H9 (cell line): ENCODE results near the gene GAK. TPM values are rescaled to one million over a fixed set of nuclear protein-coding genes. Genes with fewer than 3 reads are reported as not detected.

ENCODE experiments used
- DNase-seq: peaks from one replicate; pipeline ENCODE4 v3.0.0-alpha.2; 2017
- H2AFZ ChIP-seq: one replicate; pipeline ENCODE4 v1.6.1; 2013; ENCODE audit warnings: mild to moderate bottlenecking, low read length, control low read depth, moderate library complexity
- H2AK5ac ChIP-seq: 2 replicates; pipeline ENCODE4 v1.6.1; 2013; ENCODE audit warnings: low read length, control low read depth, mixed read lengths; ENCODE audit not compliant: insufficient read length
- H2BK120ac ChIP-seq: one replicate; pipeline ENCODE4 v1.6.1; 2013; ENCODE audit warnings: low read depth, mild to moderate bottlenecking, low read length, control low read depth, inconsistent platforms; ENCODE audit not compliant: poor library complexity, severe bottlenecking
- H2BK12ac ChIP-seq: 2 replicates; pipeline ENCODE4 v1.6.1; 2013; ENCODE audit warnings: low read length, control low read depth, mixed read lengths, low read depth; ENCODE audit not compliant: insufficient read length
- H2BK15ac ChIP-seq: 2 replicates; pipeline ENCODE4 v1.6.1; 2013; ENCODE audit warnings: low read depth, low read length, control low read depth
- H2BK20ac ChIP-seq: one replicate; pipeline ENCODE4 v1.6.1; 2013; ENCODE audit warnings: low read depth, mild to moderate bottlenecking, low read length, control low read depth, inconsistent platforms; ENCODE audit not compliant: poor library complexity, severe bottlenecking
- H2BK5ac ChIP-seq: 2 replicates; pipeline ENCODE4 v1.6.1; 2013; ENCODE audit warnings: low read length, control low read depth, mixed read lengths; ENCODE audit not compliant: insufficient read length
- H3K14ac ChIP-seq: 2 replicates; pipeline ENCODE4 v1.6.1; 2013; ENCODE audit warnings: low read length, control low read depth; ENCODE audit not compliant: insufficient read depth
- H3K18ac ChIP-seq: 2 replicates; pipeline ENCODE4 v1.6.1; 2013; ENCODE audit warnings: low read depth, mild to moderate bottlenecking, mixed read lengths, low read length, control low read depth; ENCODE audit not compliant: insufficient read length
- H3K23ac ChIP-seq: 2 replicates; pipeline ENCODE4 v1.6.1; 2013; ENCODE audit warnings: low read length, control low read depth, mixed read lengths, low read depth; ENCODE audit not compliant: insufficient read length
- H3K23me2 ChIP-seq: 2 replicates; pipeline ENCODE4 v1.6.1; 2013; ENCODE audit warnings: low read depth, mild to moderate bottlenecking, mixed read lengths, low read length, control low read depth; ENCODE audit not compliant: insufficient read length, poor library complexity, severe bottlenecking
- H3K27ac ChIP-seq: 2 replicates; pipeline ENCODE4 v1.5.1; 2013; ENCODE audit warnings: low read length, control low read depth, mixed read lengths, low read depth; ENCODE audit not compliant: insufficient read length
- H3K27me3 ChIP-seq: 2 replicates; pipeline ENCODE4 v1.6.1; 2013; ENCODE audit warnings: low read length, control low read depth, inconsistent platforms; ENCODE audit not compliant: insufficient read depth
- H3K4ac ChIP-seq: 2 replicates; pipeline ENCODE4 v1.6.1; 2013; ENCODE audit warnings: low read depth, mild to moderate bottlenecking, control low read depth, inconsistent platforms, low read length, moderate library complexity
- H3K4me1 ChIP-seq: 2 replicates; pipeline ENCODE4 v1.6.1; 2013; ENCODE audit warnings: low read length, control low read depth, inconsistent platforms; ENCODE audit not compliant: insufficient read depth
- H3K4me2 ChIP-seq: 2 replicates; pipeline ENCODE4 v1.6.1; 2013; ENCODE audit warnings: low read length, control low read depth, mixed read lengths; ENCODE audit not compliant: insufficient read length, insufficient read depth
- H3K56ac ChIP-seq: 2 replicates; pipeline ENCODE4 v1.6.1; 2013; ENCODE audit warnings: low read depth, mild to moderate bottlenecking, mixed read lengths, low read length, control low read depth; ENCODE audit not compliant: insufficient read length
- H3K79me1 ChIP-seq: 2 replicates; pipeline ENCODE4 v1.6.1; 2013; ENCODE audit warnings: low read depth, mild to moderate bottlenecking, moderate library complexity, low read length, control low read depth, inconsistent platforms; ENCODE audit not compliant: insufficient read depth, poor library complexity, severe bottlenecking
- H3K79me2 ChIP-seq: 2 replicates; pipeline ENCODE4 v1.6.1; 2013; ENCODE audit warnings: low read length, control low read depth, inconsistent platforms; ENCODE audit not compliant: insufficient read depth
- H3K9ac ChIP-seq: 2 replicates; pipeline ENCODE4 v1.6.1; 2013; ENCODE audit warnings: low read length, control low read depth, mixed read lengths; ENCODE audit not compliant: insufficient read length; ENCODE audit errors: extremely low read depth
- H3K9me3 ChIP-seq: one replicate; pipeline ENCODE4 v1.6.1; 2013; ENCODE audit warnings: low read depth, low read length, inconsistent platforms; ENCODE audit not compliant: control insufficient read depth
- H3T11ph ChIP-seq: one replicate; pipeline ENCODE4 v1.6.1; 2013; ENCODE audit warnings: mild to moderate bottlenecking, low read length, control low read depth, inconsistent platforms
- H4K20me1 ChIP-seq: one replicate; pipeline ENCODE4 v1.6.1; 2013; ENCODE audit not compliant: control insufficient read depth, insufficient read length, insufficient read depth
- H4K5ac ChIP-seq: 2 replicates; pipeline ENCODE4 v1.6.1; 2013; ENCODE audit warnings: low read depth, mild to moderate bottlenecking, mixed read lengths, low read length, control low read depth; ENCODE audit not compliant: insufficient read length
- H4K8ac ChIP-seq: replicated peaks from 2 replicates; pipeline ENCODE4 v1.6.1; 2013; ENCODE audit warnings: low read length, control low read depth, mixed read lengths, low read depth; ENCODE audit not compliant: insufficient read length
- H4K91ac ChIP-seq: 2 replicates; pipeline ENCODE4 v1.6.1; 2013; ENCODE audit warnings: low read depth, mild to moderate bottlenecking, moderate library complexity, mixed read lengths, low read length, control low read depth; ENCODE audit not compliant: insufficient read length
- H3K27ac Mint-ChIP-seq, 3 experiments: 2 replicates in 2 of 3; 3 replicates in 1 of 3; pipeline ENCODE4 v1.8.0; 2020 to 2021; ENCODE audit warnings: mixed read lengths in 3 of 3, mild to moderate bottlenecking in 1 of 3, moderate library complexity in 1 of 3
- H3K27me3 Mint-ChIP-seq: 2 replicates; pipeline ENCODE4 v1.8.0; 2021; ENCODE audit warnings: low read depth, mild to moderate bottlenecking, moderate library complexity, mixed read lengths
- H3K36me3 Mint-ChIP-seq, 3 experiments: 2 replicates in 2 of 3; 3 replicates in 1 of 3; pipeline ENCODE4 v1.8.0; 2020 to 2021; ENCODE audit warnings: low read depth in 3 of 3, mixed read lengths in 3 of 3; ENCODE audit not compliant: insufficient read depth in 1 of 3
- H3K4me1 Mint-ChIP-seq, 2 experiments: 2 replicates each; pipeline ENCODE4 v1.8.0; 2020; ENCODE audit warnings: mixed read lengths in 2 of 2
- H3K4me3 Mint-ChIP-seq, 2 experiments: 2 replicates in 1 of 2; 3 replicates in 1 of 2; pipeline ENCODE4 v1.8.0; 2020 to 2021; ENCODE audit warnings: mild to moderate bottlenecking in 2 of 2, mixed read lengths in 2 of 2, moderate library complexity in 1 of 2
- H3K9me3 Mint-ChIP-seq, 2 experiments: 2 replicates in 1 of 2; 3 replicates in 1 of 2; pipeline ENCODE4 v1.8.0; 2020; ENCODE audit warnings: mild to moderate bottlenecking in 2 of 2, mixed read lengths in 2 of 2, moderate library complexity in 1 of 2
- WGBS: extraction: QIAGEN DNeasy Blood & Tissue Kit; methylation state at CpG from one replicate; pipeline ENCODE4 v1.1.7; 2013; ENCODE audit warnings: missing lambda C conversion rate, low lambda C conversion rate, mixed read lengths; ENCODE audit not compliant: insufficient read length; ENCODE audit errors: extremely low coverage; 5-methylcytosine and 5-hydroxymethylcytosine counted together
- total RNA-seq: library from RNA; stranded (reverse); gene quantifications from 2 replicates; pipeline ENCODE4 v1.2.1, GENCODE V29; 2021
- TF ChIP-seq, protein P1 (sequence below): fragments of 200-600 bp; sonication (generic); conservative IDR thresholded peaks from 3 replicates; pipeline ENCODE4 v1.8.0; 2021; ENCODE audit warnings: antibody characterized with exemption, mild to moderate bottlenecking

GAK gene
- total RNA-seq, 1 experiment from 2014 or later: 80.7 TPM

DNA sequence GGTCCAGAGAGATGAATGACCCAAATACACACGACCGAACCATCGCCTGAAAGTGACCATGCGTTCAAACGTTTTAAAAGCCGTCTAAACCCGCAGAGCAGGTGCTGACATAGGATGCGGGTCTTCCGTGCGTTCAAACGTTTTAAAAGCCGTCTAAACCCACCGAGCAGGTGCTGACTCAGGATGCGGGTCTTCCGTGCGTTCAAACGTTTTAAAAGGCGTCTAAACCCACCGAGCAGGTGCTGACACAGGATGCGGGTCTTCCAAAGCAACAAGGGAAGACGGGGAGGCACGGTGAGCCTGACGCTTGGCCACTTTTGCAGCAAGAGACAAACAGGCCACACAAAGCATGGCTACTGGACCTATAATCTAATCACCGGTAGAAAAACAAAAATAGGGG lies 47.2 kb downstream of the GAK start:
- no peak overlapping the region for H2BK5ac ChIP-seq
- H2BK120ac ChIP-seq: no peak overlapping the region
- H3K79me1 ChIP-seq: no peaks in the 10 kb centered on the region
- no peaks in the 10 kb centered on the region for H3K9me3 ChIP-seq
- no peaks in the 10 kb centered on the region for H3K23me2 ChIP-seq
- H3K4me3 Mint-ChIP-seq: no peak overlapping the region
- DNase-seq: no peak
- H3K4ac ChIP-seq: no peak overlapping the region
- H3K18ac ChIP-seq: no peak overlapping the region
- no CpG with 5 or more reads among the region's 24 CpGs for WGBS
- H3K14ac ChIP-seq: no peak overlapping the region
- no peak overlapping the region for H2AFZ ChIP-seq
- H3K56ac ChIP-seq: no peak overlapping the region
- H4K20me1 ChIP-seq: no peaks in the 10 kb centered on the region
- H2AK5ac ChIP-seq: no peak overlapping the region
- no peaks in the 10 kb centered on the region for H3K79me2 ChIP-seq
- no peak overlapping the region for H3K9ac ChIP-seq
- H3K4me2 ChIP-seq: no peak overlapping the region
- no peaks in the 10 kb centered on the region for H3K27me3 Mint-ChIP-seq
- no peak overlapping the region for H3K23ac ChIP-seq
- no peaks in the 10 kb centered on the region for H3K4me1 Mint-ChIP-seq
- no peak overlapping the region for H3K27ac ChIP-seq
- no peaks in the 10 kb centered on the region for H3K4me1 ChIP-seq
- no peak overlapping the region for H4K5ac ChIP-seq
- no peaks in the 10 kb centered on the region for H3K27me3 ChIP-seq
- no peak overlapping the region for H2BK20ac ChIP-seq
- H3K27ac Mint-ChIP-seq: no peak overlapping the region
- H4K8ac ChIP-seq: no peak overlapping the region
- no peak overlapping the region for H2BK12ac ChIP-seq
- H3T11ph ChIP-seq: no peak overlapping the region
- no peak overlapping the region for H4K91ac ChIP-seq
- peaks cover 13 to 35% (median 31%) of the 10 kb centered on the region in 3 experiments; a peak in 6 of 7 replicates for H3K36me3 Mint-ChIP-seq
- TF ChIP-seq, protein P1, sequence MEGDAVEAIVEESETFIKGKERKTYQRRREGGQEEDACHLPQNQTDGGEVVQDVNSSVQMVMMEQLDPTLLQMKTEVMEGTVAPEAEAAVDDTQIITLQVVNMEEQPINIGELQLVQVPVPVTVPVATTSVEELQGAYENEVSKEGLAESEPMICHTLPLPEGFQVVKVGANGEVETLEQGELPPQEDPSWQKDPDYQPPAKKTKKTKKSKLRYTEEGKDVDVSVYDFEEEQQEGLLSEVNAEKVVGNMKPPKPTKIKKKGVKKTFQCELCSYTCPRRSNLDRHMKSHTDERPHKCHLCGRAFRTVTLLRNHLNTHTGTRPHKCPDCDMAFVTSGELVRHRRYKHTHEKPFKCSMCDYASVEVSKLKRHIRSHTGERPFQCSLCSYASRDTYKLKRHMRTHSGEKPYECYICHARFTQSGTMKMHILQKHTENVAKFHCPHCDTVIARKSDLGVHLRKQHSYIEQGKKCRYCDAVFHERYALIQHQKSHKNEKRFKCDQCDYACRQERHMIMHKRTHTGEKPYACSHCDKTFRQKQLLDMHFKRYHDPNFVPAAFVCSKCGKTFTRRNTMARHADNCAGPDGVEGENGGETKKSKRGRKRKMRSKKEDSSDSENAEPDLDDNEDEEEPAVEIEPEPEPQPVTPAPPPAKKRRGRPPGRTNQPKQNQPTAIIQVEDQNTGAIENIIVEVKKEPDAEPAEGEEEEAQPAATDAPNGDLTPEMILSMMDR: no peak
- no peak overlapping the region for H2BK15ac ChIP-seq
- peaks cover 2 to 4% of the 10 kb centered on the region in 2 experiments; a peak in 2 of 5 replicates for H3K9me3 Mint-ChIP-seq
